Measurements from ENCODE around the gene GMCL1. TPM values are rescaled to one million over a fixed set of nuclear protein-coding genes. Genes with fewer than 3 reads are reported as not detected.
"Not testable (repeated sequence)": the region's sequence is repeated elsewhere in the genome, so short reads cannot be mapped to it uniquely, and the experiment has no call there.

The GMCL1 gene
- total RNA-seq, 1 experiment from 2014 or later: 20.8 TPM

GRCh38 chr2:69801745-69802290 is 27.6 kb upstream of the GMCL1 start:
- TF ChIP-seq EZH2 (IDR thresholded peaks at IDR 0.05; ENCODE audit: borderline replicate concordance, low read depth, low read length, poor library complexity, severe bottlenecking) (no peak), CTCF (conservative IDR thresholded peaks at IDR 0.05; ENCODE audit: low read depth, low read length) (no peak)
- Histone ChIP-seq H3K9me3 (ENCODE audit: low read depth, low read length, poor library complexity, severe bottlenecking) (no peaks in the 10 kb centered on the region), H3K36me3 (ENCODE audit: insufficient read depth, low read length, poor library complexity, severe bottlenecking) (no peaks in the 10 kb centered on the region), H3K4me1 (ENCODE audit: insufficient read depth, low read length, poor library complexity, severe bottlenecking) (peaks cover 6% of the 10 kb centered on the region), H3K27ac (ENCODE audit: low read depth, low read length, poor library complexity, severe bottlenecking) (no peak overlapping the region), H3K4me3 (ENCODE audit: low read depth, low read length, poor library complexity, severe bottlenecking) (no peak overlapping the region), H3K27me3 (replicated peaks; ENCODE audit: insufficient read depth, low read depth, low read length, poor library complexity) (no peaks in the 10 kb centered on the region)
- no peak for DNase-seq (ENCODE audit: low spot score)
- ChIA-PET POLR2A (ENCODE audit: low non-redundant PET) (interaction anchor here (0.7 kb wide), 1 partner anchor 1541 kb away, joined by 4 read pairs; no protein-coding TSS in a partner anchor), CTCF (no interaction called here)
- BruUV-seq (replicated peaks): no TSS peak
- intact Hi-C loops (cut with micrococcal nuclease; ENCODE audit: unreplicated experiment): no loop called here

- H3K9me3 ChIP-seq (ENCODE audit: low read depth, low read length, poor library complexity, severe bottlenecking); BruUV-seq (replicated peaks); CTCF ChIA-PET; H3K27me3 ChIP-seq (replicated peaks; ENCODE audit: insufficient read depth, low read depth, low read length, poor library complexity); H3K36me3 ChIP-seq (ENCODE audit: insufficient read depth, low read length, poor library complexity, severe bottlenecking); H3K4me3 ChIP-seq (ENCODE audit: low read depth, low read length, poor library complexity, severe bottlenecking); H3K4me1 ChIP-seq (ENCODE audit: insufficient read depth, low read length, poor library complexity, severe bottlenecking); POLR2A ChIA-PET (ENCODE audit: low non-redundant PET); intact Hi-C loops (cut with micrococcal nuclease; ENCODE audit: unreplicated experiment); H3K27ac ChIP-seq (ENCODE audit: low read depth, low read length, poor library complexity, severe bottlenecking); DNase-seq (ENCODE audit: low spot score): not testable (repeated sequence)
Observed at GRCh38 chr2:69802781-69803367, 26.6 kb upstream of the GMCL1 start.

- no peak overlapping the region for H3K4me3 ChIP-seq (ENCODE audit: low read depth, low read length, poor library complexity, severe bottlenecking)
- intact Hi-C loops (cut with micrococcal nuclease; ENCODE audit: unreplicated experiment): no loop called here
- DNase-seq (ENCODE audit: low spot score): no peak
- BruUV-seq (replicated peaks): no TSS peak
- H3K27me3 ChIP-seq (replicated peaks; ENCODE audit: insufficient read depth, low read depth, low read length, poor library complexity): no peaks in the 10 kb centered on the region
- no peaks in the 10 kb centered on the region for H3K4me1 ChIP-seq (ENCODE audit: insufficient read depth, low read length, poor library complexity, severe bottlenecking)
- H3K36me3 ChIP-seq (ENCODE audit: insufficient read depth, low read length, poor library complexity, severe bottlenecking): no peaks in the 10 kb centered on the region
- ChIA-PET POLR2A (ENCODE audit: low non-redundant PET) (no interaction called here), CTCF (no interaction called here)
- TF ChIP-seq EZH2 (IDR thresholded peaks at IDR 0.05; ENCODE audit: borderline replicate concordance, low read depth, low read length, poor library complexity, severe bottlenecking) (no peak), CTCF (conservative IDR thresholded peaks at IDR 0.05; ENCODE audit: low read depth, low read length) (no peak)
- H3K27ac ChIP-seq (ENCODE audit: low read depth, low read length, poor library complexity, severe bottlenecking): no peak overlapping the region
- H3K9me3 ChIP-seq (ENCODE audit: low read depth, low read length, poor library complexity, severe bottlenecking): no peaks in the 10 kb centered on the region
Observed at GRCh38 chr2:69804416-69804815, 25.0 kb upstream of the GMCL1 start.

- DNase-seq (ENCODE audit: low spot score): no peak
- Histone ChIP-seq H3K4me1 (ENCODE audit: insufficient read depth, low read length, poor library complexity, severe bottlenecking) (no peaks in the 10 kb centered on the region), H3K36me3 (ENCODE audit: insufficient read depth, low read length, poor library complexity, severe bottlenecking) (no peaks in the 10 kb centered on the region), H3K9me3 (ENCODE audit: low read depth, low read length, poor library complexity, severe bottlenecking) (no peaks in the 10 kb centered on the region), H3K27me3 (replicated peaks; ENCODE audit: insufficient read depth, low read depth, low read length, poor library complexity) (no peaks in the 10 kb centered on the region), H3K27ac (ENCODE audit: low read depth, low read length, poor library complexity, severe bottlenecking) (no peak overlapping the region), H3K4me3 (ENCODE audit: low read depth, low read length, poor library complexity, severe bottlenecking) (no peak overlapping the region)
- ChIA-PET POLR2A (ENCODE audit: low non-redundant PET) (no interaction called here), CTCF (no interaction called here)
- BruUV-seq (replicated peaks): no TSS peak
- no peak for TF ChIP-seq CTCF (conservative IDR thresholded peaks at IDR 0.05; ENCODE audit: low read depth, low read length)
- no peak for TF ChIP-seq EZH2 (IDR thresholded peaks at IDR 0.05; ENCODE audit: borderline replicate concordance, low read depth, low read length, poor library complexity, severe bottlenecking)
- intact Hi-C loops (cut with micrococcal nuclease; ENCODE audit: unreplicated experiment): no loop called here
Observed at GRCh38 chr2:69805887-69806286, 23.6 kb upstream of the GMCL1 start.
